Stimulated activated naive CD4-positive, alpha-beta T cell (primary cell): ENCODE data around the gene HDGFL1.

Source experiments
- DNase-seq, 6 experiments: peaks; one replicate each; lab custom pipeline; 2025; lab: John Stamatoyannopoulos, UW

Gene HDGFL1

GRCh38 chr6:22569281-22570184 lies at the start of gene HDGFL1:
TSS of gene HDGFL1 (plus strand) at chr6:22569566. CDS start at chr6:22569576, 10 bp downstream.
- DNase-seq: no peak

DNA sequence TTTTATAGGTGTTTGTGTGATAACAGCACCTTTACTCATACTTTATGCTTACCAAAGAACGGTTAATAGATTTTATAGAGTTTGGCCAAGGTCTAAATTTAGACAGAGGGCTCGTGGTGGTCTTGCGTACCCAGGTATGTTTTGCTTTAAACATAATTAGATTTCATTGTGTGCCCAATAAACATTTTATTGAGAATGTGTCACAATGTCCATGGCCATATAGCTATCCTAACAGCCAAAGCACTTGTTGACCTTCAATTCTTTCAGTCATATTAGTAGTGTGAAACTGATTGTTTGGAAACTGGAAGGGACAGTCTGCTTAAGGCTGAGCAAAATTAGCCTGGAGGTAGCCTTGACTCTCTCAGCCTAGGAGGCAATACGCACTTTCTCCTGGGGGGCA lies 48.3 kb upstream of the HDGFL1 start:
- DNase-seq: no peak

- DNase-seq: no peak
Measured at GRCh38 chr6:22526736-22527135, 42.6 kb upstream of the HDGFL1 start.

GRCh38 chr6:22529866-22530265 lies 39.5 kb upstream of the HDGFL1 start:
- no peak for DNase-seq

- no peak for DNase-seq
Measured at GRCh38 chr6:22530506-22530905, 38.9 kb upstream of the HDGFL1 start.

GRCh38 chr6:22536122-22536521 lies 33.2 kb upstream of the HDGFL1 start:
- no peak for DNase-seq

GRCh38 chr6:22544476-22544875 lies 24.9 kb upstream of the HDGFL1 start:
- DNase-seq: no peak

GRCh38 chr6:22545051-22545450 lies 24.3 kb upstream of the HDGFL1 start:
- DNase-seq: no peak

DNA sequence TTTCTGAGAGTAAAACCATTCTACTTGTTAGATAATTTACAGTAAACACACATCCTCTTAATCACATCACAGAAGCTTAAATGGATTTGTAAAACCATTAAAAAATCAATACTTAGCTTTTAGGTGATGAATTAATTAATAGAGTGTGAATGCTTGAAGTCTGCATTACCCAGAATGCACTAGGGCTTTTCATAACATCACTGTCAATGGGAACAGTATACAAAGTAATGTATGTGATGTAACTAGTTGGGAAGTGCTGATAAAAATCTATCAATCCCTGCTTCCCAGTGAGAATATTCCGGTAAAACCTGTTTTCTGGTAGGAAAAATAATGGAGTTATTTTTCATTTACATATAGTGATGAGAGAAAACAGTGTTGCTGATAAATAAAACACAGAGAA lies 23.1 kb upstream of the HDGFL1 start:
- DNase-seq: no peak

DNA sequence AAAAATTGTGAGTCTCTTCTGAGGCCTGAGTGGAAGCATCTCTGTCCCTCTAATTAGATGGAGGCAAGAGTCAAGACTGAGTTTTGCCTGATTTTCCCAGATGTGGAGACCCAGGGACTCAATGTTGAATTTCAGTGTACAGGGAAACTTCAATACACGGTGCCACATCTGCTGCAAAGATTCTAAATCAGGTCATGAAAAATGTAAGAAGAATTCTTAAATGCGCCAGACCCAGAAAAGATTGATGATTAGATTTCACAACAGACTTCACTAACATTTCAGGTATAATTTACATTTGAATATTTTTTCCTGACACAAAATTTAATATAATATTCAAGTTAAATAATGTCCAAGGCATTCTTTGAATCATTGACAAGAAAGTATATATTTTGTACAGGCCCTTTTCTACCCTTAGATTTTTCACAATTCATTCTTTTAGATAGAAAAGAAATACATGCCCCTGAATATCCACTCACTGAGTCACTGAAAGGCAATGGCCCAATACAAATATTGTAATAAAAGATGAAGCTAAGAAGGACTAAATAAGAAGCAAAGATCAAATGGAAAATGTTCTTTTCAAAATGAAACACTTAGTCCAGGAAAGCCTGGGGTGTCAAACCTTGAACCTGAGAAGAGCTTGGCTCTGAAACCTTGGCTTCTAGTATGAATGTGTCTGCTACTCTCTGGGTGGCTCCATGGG lies 18.2 kb upstream of the HDGFL1 start:
- DNase-seq: no peak

GRCh38 chr6:22556266-22556665 lies 13.1 kb upstream of the HDGFL1 start:
- no peak for DNase-seq

- no peak for DNase-seq
Measured at GRCh38 chr6:22557007-22557406, 12.4 kb upstream of the HDGFL1 start.

GRCh38 chr6:22558288-22558882 lies 11.0 kb upstream of the HDGFL1 start:
- no peak for DNase-seq

DNA sequence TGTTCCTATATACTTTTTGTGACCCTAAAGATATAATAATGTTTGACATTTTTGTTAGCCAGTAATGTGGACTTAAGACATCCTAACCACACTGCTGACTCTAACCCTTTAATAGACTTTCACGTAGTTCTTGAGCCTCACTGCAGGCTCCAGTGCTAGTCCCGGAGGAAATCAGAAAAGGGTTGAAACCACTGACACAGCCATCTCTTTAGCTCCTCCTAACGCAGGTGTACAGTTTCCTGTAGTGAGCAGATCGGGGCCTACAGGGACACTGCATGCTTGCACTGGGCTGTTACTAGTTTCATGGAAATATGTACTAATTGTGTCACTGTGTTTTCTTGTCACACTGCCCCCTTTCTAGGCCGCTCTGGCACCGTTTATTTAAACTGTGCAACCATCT lies 512 bp upstream of the HDGFL1 start:
- DNase-seq: no peak

GRCh38 chr6:22570185-22570551 lies 802 bp downstream of the HDGFL1 start:
- DNase-seq: no peak

- no peak for DNase-seq
Measured at GRCh38 chr6:22575190-22575589, 5.8 kb downstream of the HDGFL1 start.

DNA sequence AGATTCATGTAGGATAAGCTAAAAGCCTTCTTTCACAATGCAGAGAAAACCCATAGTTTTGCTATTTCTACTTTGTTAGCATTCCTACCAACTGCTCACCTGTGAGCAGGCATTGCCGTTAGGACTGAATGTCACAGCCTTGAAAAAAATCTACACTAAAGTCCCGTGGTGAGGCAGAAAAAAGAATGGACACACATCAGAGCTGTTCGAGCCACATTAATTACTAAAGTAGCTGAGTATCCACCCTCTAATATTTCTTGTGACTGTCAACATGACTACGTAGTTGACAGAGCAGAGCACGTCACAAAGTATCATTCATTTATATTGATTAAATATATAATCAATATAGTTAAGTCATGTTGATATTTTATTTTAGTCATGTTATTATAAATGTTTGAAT lies 10.1 kb downstream of the HDGFL1 start:
- DNase-seq: no peak

DNA sequence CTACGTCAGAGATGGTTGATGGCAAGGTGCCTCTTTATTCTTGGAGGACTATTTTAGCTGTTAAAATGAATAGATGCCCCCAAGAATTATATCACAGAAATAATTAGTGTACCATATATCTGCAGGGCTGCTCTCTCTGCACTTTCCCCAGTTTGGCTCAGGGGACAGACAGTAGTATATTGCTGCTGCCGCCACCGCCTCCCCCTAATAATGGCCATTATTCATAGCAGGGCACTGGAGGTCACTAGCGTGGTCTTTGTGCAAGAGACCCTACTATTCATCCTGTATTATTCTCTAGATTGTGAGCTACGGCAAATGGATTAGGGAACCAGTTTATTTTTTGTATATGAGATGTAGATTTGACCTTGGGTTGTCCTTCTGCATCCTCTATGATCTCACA lies 11.0 kb downstream of the HDGFL1 start:
- no peak for DNase-seq

- no peak for DNase-seq
Measured at GRCh38 chr6:22582417-22583205, 13.2 kb downstream of the HDGFL1 start.

DNA sequence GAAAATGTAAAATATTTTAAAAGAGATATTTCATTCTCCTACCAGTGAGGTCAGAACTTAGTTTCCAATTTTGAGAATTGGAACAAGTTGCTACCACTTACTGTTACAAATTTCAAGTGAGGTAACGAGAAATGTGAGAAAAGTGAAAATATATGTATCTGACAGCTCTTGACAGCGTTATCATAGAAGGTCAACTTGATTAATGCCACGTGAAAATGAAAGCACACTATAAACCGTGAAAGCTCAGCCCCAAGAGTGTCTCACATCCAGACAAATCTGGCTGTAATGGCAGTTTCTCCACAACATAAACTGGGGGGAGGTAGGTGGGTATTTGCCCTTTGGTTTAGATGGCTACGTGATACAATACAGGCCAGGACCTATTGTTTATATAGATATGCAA lies 13.9 kb downstream of the HDGFL1 start:
- no peak for DNase-seq

- no peak for DNase-seq
Measured at GRCh38 chr6:22583927-22584326, 14.6 kb downstream of the HDGFL1 start.

GRCh38 chr6:22589118-22589517 lies 19.8 kb downstream of the HDGFL1 start:
- no peak for DNase-seq
